AG09309 (cell line): ENCODE results near the gene RBFOX1.

Experiments used
- DNase-seq: peaks from one replicate; pipeline ENCODE4 v3.0.0-alpha.2; 2010; ENCODE audit warnings: low read depth
- H3K4me3 ChIP-seq: 2 replicates; pipeline ENCODE4 v1.5.1; 2011; ENCODE audit warnings: mild to moderate bottlenecking, low read depth, low read length, moderate library complexity; ENCODE audit not compliant: control insufficient read depth
- TF ChIP-seq, protein P1 (sequence below): IDR thresholded peaks from 2 replicates; pipeline ENCODE4 v1.5.1; 2011; ENCODE audit warnings: mild to moderate bottlenecking, low read depth, low read length, inconsistent platforms; ENCODE audit not compliant: insufficient read depth, control insufficient read depth; ENCODE audit errors: missing control alignments

Gene RBFOX1

DNA sequence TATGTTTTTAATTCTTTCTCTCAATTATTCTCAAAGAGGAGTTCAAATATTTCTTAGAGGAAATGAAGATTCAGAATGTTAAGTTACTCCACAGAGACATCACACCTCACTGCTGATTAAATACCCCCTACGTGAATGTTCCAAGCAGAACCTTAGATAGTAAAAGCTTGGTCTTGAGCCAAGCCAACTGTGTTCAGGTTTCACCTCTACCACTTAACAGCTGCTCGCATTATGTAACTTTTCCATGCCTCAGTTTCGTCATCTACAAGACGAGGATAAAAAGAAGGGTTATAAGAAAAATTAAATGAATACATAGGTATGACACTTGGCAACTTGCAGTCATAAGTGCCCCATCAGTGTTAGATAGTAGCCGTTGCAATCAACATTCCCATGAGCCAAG lies 356.2 kb downstream of the RBFOX1 start:
- TF ChIP-seq, protein P1, sequence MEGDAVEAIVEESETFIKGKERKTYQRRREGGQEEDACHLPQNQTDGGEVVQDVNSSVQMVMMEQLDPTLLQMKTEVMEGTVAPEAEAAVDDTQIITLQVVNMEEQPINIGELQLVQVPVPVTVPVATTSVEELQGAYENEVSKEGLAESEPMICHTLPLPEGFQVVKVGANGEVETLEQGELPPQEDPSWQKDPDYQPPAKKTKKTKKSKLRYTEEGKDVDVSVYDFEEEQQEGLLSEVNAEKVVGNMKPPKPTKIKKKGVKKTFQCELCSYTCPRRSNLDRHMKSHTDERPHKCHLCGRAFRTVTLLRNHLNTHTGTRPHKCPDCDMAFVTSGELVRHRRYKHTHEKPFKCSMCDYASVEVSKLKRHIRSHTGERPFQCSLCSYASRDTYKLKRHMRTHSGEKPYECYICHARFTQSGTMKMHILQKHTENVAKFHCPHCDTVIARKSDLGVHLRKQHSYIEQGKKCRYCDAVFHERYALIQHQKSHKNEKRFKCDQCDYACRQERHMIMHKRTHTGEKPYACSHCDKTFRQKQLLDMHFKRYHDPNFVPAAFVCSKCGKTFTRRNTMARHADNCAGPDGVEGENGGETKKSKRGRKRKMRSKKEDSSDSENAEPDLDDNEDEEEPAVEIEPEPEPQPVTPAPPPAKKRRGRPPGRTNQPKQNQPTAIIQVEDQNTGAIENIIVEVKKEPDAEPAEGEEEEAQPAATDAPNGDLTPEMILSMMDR: no peak
- no peak overlapping the region for H3K4me3 ChIP-seq
- DNase-seq: no peak

DNA sequence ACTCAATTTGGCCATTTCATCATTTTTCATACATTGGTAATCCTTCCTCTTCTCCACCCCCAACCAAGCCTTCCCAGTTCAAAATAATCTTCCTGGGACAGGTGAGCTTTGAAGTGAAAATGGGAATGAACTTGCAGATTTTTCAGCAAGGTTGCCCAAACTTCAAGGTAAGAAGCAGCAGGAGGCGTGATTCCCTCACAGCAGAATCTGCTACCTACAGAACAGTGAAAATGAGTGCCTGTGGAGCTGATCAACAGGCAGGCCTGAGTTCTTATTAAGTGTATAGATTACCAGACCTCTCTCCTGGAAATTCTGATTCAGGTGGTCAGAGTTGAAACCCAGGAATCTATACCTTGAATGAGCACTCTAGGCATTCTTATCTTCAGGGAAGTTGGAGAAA lies 356.6 kb downstream of the RBFOX1 start:
- H3K4me3 ChIP-seq: no peak overlapping the region
- TF ChIP-seq, protein P1: no peak
- no peak for DNase-seq

GRCh38 chr16:7691533-7691932 lies 358.9 kb downstream of the RBFOX1 start:
- no peak overlapping the region for H3K4me3 ChIP-seq
- no peak for DNase-seq
- TF ChIP-seq, protein P1: no peak

- DNase-seq: no peak
- TF ChIP-seq, protein P1: no peak
Measured at GRCh38 chr16:7703672-7704071, 371.0 kb downstream of the RBFOX1 start.

GRCh38 chr16:7705885-7706284 lies 373.2 kb downstream of the RBFOX1 start:
- no peak overlapping the region for H3K4me3 ChIP-seq
- DNase-seq: no peak
- TF ChIP-seq, protein P1: no peak

More at GRCh38 chr16:7703672-7704071, 371.0 kb downstream of the RBFOX1 start:
- H3K4me3 ChIP-seq: no peak overlapping the region

GRCh38 chr16:7709186-7709585 lies 376.5 kb downstream of the RBFOX1 start:
- no peak for DNase-seq
- no peak overlapping the region for H3K4me3 ChIP-seq
- TF ChIP-seq, protein P1: no peak

GRCh38 chr16:7713244-7713643 lies 380.6 kb downstream of the RBFOX1 start:
- no peak overlapping the region for H3K4me3 ChIP-seq
- DNase-seq: no peak
- TF ChIP-seq, protein P1: no peak
